OCI-LY7 (cell line): ENCODE measurements around the gene KDM1B. TPM values are rescaled to one million over a fixed set of nuclear protein-coding genes. Genes with fewer than 3 reads are reported as not detected.

Experiments used
- BruUV-seq: library from RNA; stranded (reverse); fragments of 400-500 nt; replicated peaks from 2 replicates; lab custom pipeline; 2021; lab: Mats Ljungman, UMichigan
- CTCF ChIA-PET: fragments of 300-600 bp; sonication (Branson Sonifier 250); formaldehyde crosslinking; loops from one replicate; lab custom pipeline; 2022; ENCODE audit warnings: antibody characterized with exemption; ENCODE audit not compliant: unreplicated experiment; lab: Charles Lee
- POLR2A ChIA-PET: fragments of 300-600 bp; sonication (Branson Sonifier 250); formaldehyde crosslinking; loops from one replicate; lab custom pipeline; 2022; ENCODE audit warnings: antibody characterized with exemption; lab: Charles Lee
- DNase-seq: peaks from one replicate; pipeline ENCODE4 v3.0.0-alpha.2; 2015; ENCODE audit warnings: low spot score
- H2AFZ ChIP-seq: fragments of 200-600 bp; sonication (generic), shearing (Covaris generic); 2 replicates; pipeline ENCODE4 v1.6.1; 2014; ENCODE audit warnings: mild to moderate bottlenecking, antibody characterized with exemption, low read length, moderate library complexity
- H3K27ac ChIP-seq: fragments of 200-600 bp; sonication (generic); 2 replicates; pipeline ENCODE4 v1.5.1; 2014; ENCODE audit warnings: mixed run types, low read depth, mild to moderate bottlenecking, moderate library complexity, low read length, inconsistent platforms; ENCODE audit not compliant: poor library complexity, severe bottlenecking
- H3K36me3 ChIP-seq: fragments of 200-600 bp; sonication (generic); 2 replicates; pipeline ENCODE4 v1.6.1; 2014; ENCODE audit warnings: mild to moderate bottlenecking, antibody characterized with exemption, low read length, moderate library complexity, mixed read lengths; ENCODE audit not compliant: insufficient read depth
- H3K4me1 ChIP-seq: fragments of 200-600 bp; sonication (generic); 2 replicates; pipeline ENCODE4 v1.5.1; 2014; ENCODE audit warnings: mild to moderate bottlenecking, low read length; ENCODE audit not compliant: insufficient read depth, poor library complexity, severe bottlenecking
- H3K4me2 ChIP-seq: fragments of 200-600 bp; sonication (generic); 2 replicates; pipeline ENCODE4 v1.6.1; 2014; ENCODE audit warnings: mild to moderate bottlenecking, low read length
- H3K4me3 ChIP-seq: fragments of 200-600 bp; sonication (generic); 2 replicates; pipeline ENCODE4 v1.5.1; 2014; ENCODE audit warnings: mild to moderate bottlenecking, low read depth, low read length; ENCODE audit not compliant: poor library complexity, severe bottlenecking
- H3K79me2 ChIP-seq: fragments of 200-600 bp; sonication (generic); 2 replicates; pipeline ENCODE4 v1.6.1; 2016; ENCODE audit warnings: low read depth, mild to moderate bottlenecking, low read length, moderate library complexity, mixed read lengths; ENCODE audit not compliant: insufficient read depth
- H3K9me2 ChIP-seq: fragments of 200-600 bp; sonication (generic); 2 replicates; pipeline ENCODE4 v1.6.1; 2016; ENCODE audit warnings: mild to moderate bottlenecking, low read length, mixed read lengths; ENCODE audit not compliant: insufficient read depth
- H3K9me3 ChIP-seq: fragments of 200-600 bp; sonication (generic); 2 replicates; pipeline ENCODE4 v1.6.1; 2014; ENCODE audit warnings: mild to moderate bottlenecking, mixed run types, low read length, mixed read lengths
- H4K20me1 ChIP-seq: fragments of 200-600 bp; sonication (generic); 2 replicates; pipeline ENCODE4 v1.6.1; 2014; ENCODE audit warnings: mild to moderate bottlenecking, antibody characterized with exemption, low read length, moderate library complexity, mixed read lengths; ENCODE audit not compliant: insufficient read depth
- CTCF ChIP-seq: fragments of 200-600 bp; sonication (generic); conservative IDR thresholded peaks from 2 replicates; pipeline ENCODE4 v1.5.1; 2014; ENCODE audit warnings: mild to moderate bottlenecking, antibody characterized with exemption, low read length, moderate library complexity, mixed read lengths
- EZH2phosphoT487 ChIP-seq: fragments of 200-600 bp; sonication (generic); IDR thresholded peaks from 2 replicates; pipeline ENCODE4 v1.6.1; 2018; ENCODE audit warnings: low read depth, borderline replicate concordance, mild to moderate bottlenecking, mixed run types, antibody characterized with exemption, low read length, moderate library complexity, mixed read lengths
- intact Hi-C: fragments of 100-400 bp; cut with micrococcal nuclease; formaldehyde crosslinking; loops from one replicate; pipeline ENCODE4 v1.10.0; 2022; ENCODE audit not compliant: unreplicated experiment
- total RNA-seq, 2 experiments: library from RNA; depleted of rRNA in 1 of 2; stranded (reverse); fragments of >200 nt in 1 of 2; shearing (Covaris generic) in 1 of 2; gene quantifications; 2 replicates each; pipeline ENCODE4 v1.2.3, GENCODE V29; 2014 to 2022

KDM1B gene
- total RNA-seq, 2 experiments from 2014 or later, result 37.6 to 56.4 TPM

GRCh38 chr6:18132346-18132745 is 22.9 kb upstream of the KDM1B start:
- intact Hi-C loops, result no loop called here
- CTCF ChIA-PET, result no interaction called here
- no peak overlapping the region for H3K4me2 ChIP-seq
- POLR2A ChIA-PET, result no interaction called here
- H4K20me1 ChIP-seq, result no peaks in the 10 kb centered on the region
- no peaks in the 10 kb centered on the region for H3K9me3 ChIP-seq
- DNase-seq, result no peak
- no peak for TF ChIP-seq CTCF
- TF ChIP-seq EZH2phosphoT487, result no peak
- peaks cover 15% of the 10 kb centered on the region; the same call in 1 of the 2 replicates for H3K36me3 ChIP-seq
- no TSS peak for BruUV-seq
- no peaks in the 10 kb centered on the region for H3K9me2 ChIP-seq
- no peaks in the 10 kb centered on the region for H3K4me1 ChIP-seq
- H3K27ac ChIP-seq, result no peak overlapping the region
- H3K79me2 ChIP-seq, result no peaks in the 10 kb centered on the region
- no peak overlapping the region for H2AFZ ChIP-seq
- no peak overlapping the region for H3K4me3 ChIP-seq

GRCh38 chr6:18135171-18135570 is 20.1 kb upstream of the KDM1B start:
- intact Hi-C loops, result no loop called here
- no peaks in the 10 kb centered on the region for H4K20me1 ChIP-seq
- ChIA-PET POLR2A (no interaction called here), CTCF (no interaction called here)
- BruUV-seq, result no TSS peak
- H3K27ac ChIP-seq, result no peak overlapping the region
- no peaks in the 10 kb centered on the region for H3K9me2 ChIP-seq
- no peak overlapping the region for H3K4me2 ChIP-seq
- no peaks in the 10 kb centered on the region for H3K79me2 ChIP-seq
- peaks cover 33% of the 10 kb centered on the region for H3K36me3 ChIP-seq
- H2AFZ ChIP-seq, result no peak overlapping the region
- TF ChIP-seq CTCF, result no peak
- no peak for TF ChIP-seq EZH2phosphoT487
- no peaks in the 10 kb centered on the region for H3K9me3 ChIP-seq
- H3K4me1 ChIP-seq, result no peaks in the 10 kb centered on the region
- no peak for DNase-seq
- H3K4me3 ChIP-seq, result no peak overlapping the region

GRCh38 chr6:18136260-18136659 is 19.0 kb upstream of the KDM1B start:
- H3K79me2 ChIP-seq, result no peaks in the 10 kb centered on the region
- no peaks in the 10 kb centered on the region for H3K4me1 ChIP-seq
- TF ChIP-seq EZH2phosphoT487 (no peak), CTCF (no peak)
- no peak overlapping the region for H2AFZ ChIP-seq
- H3K4me2 ChIP-seq, result no peak overlapping the region
- H3K9me3 ChIP-seq, result no peaks in the 10 kb centered on the region
- H3K27ac ChIP-seq, result no peak overlapping the region
- H4K20me1 ChIP-seq, result no peaks in the 10 kb centered on the region
- ChIA-PET POLR2A (interaction anchor here (0.6 kb wide), 2 partner anchors 17 to 50 kb away, joined by 3 to 4 read pairs; no protein-coding TSS in a partner anchor), CTCF (no interaction called here)
- intact Hi-C loops, result no loop called here
- BruUV-seq, result no TSS peak
- H3K9me2 ChIP-seq, result no peaks in the 10 kb centered on the region
- H3K36me3 ChIP-seq, result peaks cover 39% of the 10 kb centered on the region
- no peak overlapping the region for H3K4me3 ChIP-seq
- no peak for DNase-seq
